Natural killer cell (primary cell): Measurements from ENCODE around the gene DMTF1. TPM values are rescaled to one million over a fixed set of nuclear protein-coding genes. Genes with fewer than 3 reads are reported as not detected.

Experiments
- ATAC-seq, 3 donors: fragments of 150-1000 bp in 2 of 3; fragments of 200-7000 bp in 1 of 3; cut with Tn5 transposase; 1 replicate in 1 of 3; 2 replicates in 2 of 3; pipeline ENCODE4 v1.10.0; 2021; ENCODE audit warnings: mild to moderate bottlenecking in 2 of 3, moderate library complexity in 2 of 3
- DNase-seq, 2 donors: peaks; one replicate each; pipeline versions ENCODE4 v3.0.0 to v3.0.0-alpha.2; 2013 to 2021; ENCODE audit warnings: mixed read lengths in 1 of 2
- H3K27ac ChIP-seq: one replicate; pipeline ENCODE4 v1.5.1; 2013; ENCODE audit warnings: mild to moderate bottlenecking, low read length
- H3K27me3 ChIP-seq: one replicate; pipeline ENCODE4 v1.6.1; 2013; ENCODE audit warnings: low read length; ENCODE audit not compliant: control insufficient read depth, insufficient read depth
- H3K36me3 ChIP-seq: one replicate; pipeline ENCODE4 v1.6.1; 2013; ENCODE audit warnings: low read length; ENCODE audit not compliant: control insufficient read depth, insufficient read depth
- H3K4me1 ChIP-seq: one replicate; pipeline ENCODE4 v1.6.1; 2013; ENCODE audit warnings: low read length; ENCODE audit not compliant: control insufficient read depth, insufficient read depth
- H3K4me3 ChIP-seq: one replicate; pipeline ENCODE4 v1.5.1; 2013; ENCODE audit warnings: low read length
- H3K9me3 ChIP-seq: one replicate; pipeline ENCODE4 v1.6.1; 2013; ENCODE audit warnings: low read length; ENCODE audit not compliant: control insufficient read depth, insufficient read depth
- H3K27ac Mint-ChIP-seq, 2 donors: one replicate each; pipeline ENCODE4 v1.8.0; 2022; ENCODE audit warnings: mild to moderate bottlenecking in 2 of 2, mixed read lengths in 2 of 2, moderate library complexity in 1 of 2
- H3K27me3 Mint-ChIP-seq, 2 donors: one replicate each; pipeline ENCODE4 v1.8.0; 2022; ENCODE audit warnings: low read depth in 2 of 2, mixed read lengths in 2 of 2
- H3K36me3 Mint-ChIP-seq: one replicate; pipeline ENCODE4 v1.8.0; 2022; ENCODE audit warnings: mixed read lengths
- H3K4me1 Mint-ChIP-seq, 2 donors: one replicate each; pipeline ENCODE4 v1.8.0; 2022; ENCODE audit warnings: mixed read lengths in 2 of 2
- H3K4me3 Mint-ChIP-seq: one replicate; pipeline ENCODE4 v1.8.0; 2022; ENCODE audit warnings: mild to moderate bottlenecking, moderate library complexity, mixed read lengths
- H3K9me3 Mint-ChIP-seq, 2 donors: one replicate each; pipeline ENCODE4 v1.8.0; 2022; ENCODE audit warnings: mixed read lengths in 2 of 2
- WGBS: methylation state at CpG from one replicate; pipeline ENCODE4 v1.1.7; 2013; ENCODE audit warnings: missing lambda C conversion rate; ENCODE audit not compliant: insufficient coverage; 5-methylcytosine and 5-hydroxymethylcytosine counted together
- intact Hi-C: fragments of 100-400 bp; cut with micrococcal nuclease; formaldehyde crosslinking; loops from one replicate; pipeline ENCODE4 v1.14.2; 2022
- total RNA-seq, 4 donors: library from RNA; stranded (reverse); fragments of 120-200 nt in 1 of 4; gene quantifications; one replicate each; pipeline versions ENCODE4 v1.2.3 to v1.2.4, GENCODE V29; 2013 to 2022
- TF ChIP-seq, protein P1 (sequence below): fragments of 200-600 bp; IDR thresholded peaks from one replicate; pipeline ENCODE4 v1.8.0; 2022; ENCODE audit warnings: antibody characterized with exemption

The DMTF1 gene, protein sequence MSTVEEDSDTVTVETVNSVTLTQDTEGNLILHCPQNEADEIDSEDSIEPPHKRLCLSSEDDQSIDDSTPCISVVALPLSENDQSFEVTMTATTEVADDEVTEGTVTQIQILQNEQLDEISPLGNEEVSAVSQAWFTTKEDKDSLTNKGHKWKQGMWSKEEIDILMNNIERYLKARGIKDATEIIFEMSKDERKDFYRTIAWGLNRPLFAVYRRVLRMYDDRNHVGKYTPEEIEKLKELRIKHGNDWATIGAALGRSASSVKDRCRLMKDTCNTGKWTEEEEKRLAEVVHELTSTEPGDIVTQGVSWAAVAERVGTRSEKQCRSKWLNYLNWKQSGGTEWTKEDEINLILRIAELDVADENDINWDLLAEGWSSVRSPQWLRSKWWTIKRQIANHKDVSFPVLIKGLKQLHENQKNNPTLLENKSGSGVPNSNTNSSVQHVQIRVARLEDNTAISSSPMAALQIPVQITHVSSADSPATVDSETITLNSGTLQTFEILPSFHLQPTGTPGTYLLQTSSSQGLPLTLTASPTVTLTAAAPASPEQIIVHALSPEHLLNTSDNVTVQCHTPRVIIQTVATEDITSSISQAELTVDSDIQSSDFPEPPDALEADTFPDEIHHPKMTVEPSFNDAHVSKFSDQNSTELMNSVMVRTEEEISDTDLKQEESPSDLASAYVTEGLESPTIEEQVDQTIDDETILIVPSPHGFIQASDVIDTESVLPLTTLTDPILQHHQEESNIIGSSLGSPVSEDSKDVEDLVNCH
- total RNA-seq: 100 to 1,000 TPM; 154 to 178 (median 160) TPM
- 251 TPM for total RNA-seq (2013)

DNA sequence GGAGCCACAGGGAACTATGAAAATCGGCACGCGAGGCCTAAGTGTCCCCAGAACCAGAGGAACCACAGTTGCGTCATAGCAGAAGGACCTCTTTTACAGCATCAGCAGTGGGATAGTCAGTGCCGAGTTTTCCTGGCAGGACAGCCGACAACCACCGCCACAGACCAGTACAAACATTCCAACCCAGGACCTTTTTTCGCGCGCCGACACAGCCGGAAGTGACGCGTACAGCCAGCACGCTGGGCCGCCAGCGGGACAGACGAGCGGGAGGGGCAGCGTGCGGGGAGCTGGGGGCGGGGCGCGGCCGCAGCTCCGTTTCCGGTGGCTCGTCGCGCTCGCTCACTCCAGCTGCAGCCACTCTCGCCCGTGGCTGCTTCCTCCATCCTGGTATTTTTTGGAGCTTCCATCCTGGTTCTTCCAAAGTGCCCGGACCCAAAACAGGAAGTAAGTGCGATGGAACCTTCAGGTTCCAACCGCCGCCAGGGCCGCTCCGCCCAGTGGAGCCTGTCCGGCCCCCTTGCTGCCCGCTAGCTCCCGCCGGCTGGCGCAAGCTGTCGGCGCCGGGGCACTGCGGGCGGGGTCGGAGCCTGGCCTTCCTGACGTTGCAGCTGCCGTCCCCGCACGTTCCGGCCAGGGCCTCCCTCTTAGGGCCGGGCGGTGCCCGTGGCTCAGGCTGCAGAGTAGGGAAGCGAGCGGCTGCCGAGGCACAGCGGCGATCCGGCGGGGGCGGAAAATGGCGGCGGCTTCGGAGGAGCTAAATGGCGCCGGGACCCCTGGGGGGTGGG, at the start of gene DMTF1:
TSS of gene DMTF1 (plus strand) at position 342 of the 785 bp plus-strand sequence. CDS start 12,489 bp downstream, outside the sequence.
- no peaks in the 10 kb centered on the region for H3K36me3 Mint-ChIP-seq
- ATAC-seq: peak; percentile 86 to 93 (median 87)
- Histone ChIP-seq H3K27me3 (no peaks in the 10 kb centered on the region), H3K9me3 (no peaks in the 10 kb centered on the region), H3K27ac (peak within 1 kb of the TSS; percentile 93), H3K4me1 (peaks cover 2% of the 10 kb centered on the region), H3K36me3 (peaks cover 5% of the 10 kb centered on the region), H3K4me3 (peak within 1 kb of the TSS; percentile 70)
- peak; percentile 83 to 94 for DNase-seq
- intact Hi-C loops: loop anchor here (1.0 to 10.0 kb wide), 3 partner anchors 68 to 725 kb away; partner anchors contain the start of genes CROT, DBF4 and SLC25A40
- peaks cover 47% of the 10 kb centered on the region in 2 donors for H3K4me1 Mint-ChIP-seq
- H3K4me3 Mint-ChIP-seq: peak within 1 kb of the TSS; percentile 95
- H3K27ac Mint-ChIP-seq: peak within 1 kb of the TSS; percentile 94 to 99
- no peaks in the 10 kb centered on the region for H3K27me3 Mint-ChIP-seq
- TF ChIP-seq, protein P1, sequence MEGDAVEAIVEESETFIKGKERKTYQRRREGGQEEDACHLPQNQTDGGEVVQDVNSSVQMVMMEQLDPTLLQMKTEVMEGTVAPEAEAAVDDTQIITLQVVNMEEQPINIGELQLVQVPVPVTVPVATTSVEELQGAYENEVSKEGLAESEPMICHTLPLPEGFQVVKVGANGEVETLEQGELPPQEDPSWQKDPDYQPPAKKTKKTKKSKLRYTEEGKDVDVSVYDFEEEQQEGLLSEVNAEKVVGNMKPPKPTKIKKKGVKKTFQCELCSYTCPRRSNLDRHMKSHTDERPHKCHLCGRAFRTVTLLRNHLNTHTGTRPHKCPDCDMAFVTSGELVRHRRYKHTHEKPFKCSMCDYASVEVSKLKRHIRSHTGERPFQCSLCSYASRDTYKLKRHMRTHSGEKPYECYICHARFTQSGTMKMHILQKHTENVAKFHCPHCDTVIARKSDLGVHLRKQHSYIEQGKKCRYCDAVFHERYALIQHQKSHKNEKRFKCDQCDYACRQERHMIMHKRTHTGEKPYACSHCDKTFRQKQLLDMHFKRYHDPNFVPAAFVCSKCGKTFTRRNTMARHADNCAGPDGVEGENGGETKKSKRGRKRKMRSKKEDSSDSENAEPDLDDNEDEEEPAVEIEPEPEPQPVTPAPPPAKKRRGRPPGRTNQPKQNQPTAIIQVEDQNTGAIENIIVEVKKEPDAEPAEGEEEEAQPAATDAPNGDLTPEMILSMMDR: no peak
- no peaks in the 10 kb centered on the region for H3K9me3 Mint-ChIP-seq
- WGBS: under 1% methylated on average over 71 of the region's 71 CpGs

DNA sequence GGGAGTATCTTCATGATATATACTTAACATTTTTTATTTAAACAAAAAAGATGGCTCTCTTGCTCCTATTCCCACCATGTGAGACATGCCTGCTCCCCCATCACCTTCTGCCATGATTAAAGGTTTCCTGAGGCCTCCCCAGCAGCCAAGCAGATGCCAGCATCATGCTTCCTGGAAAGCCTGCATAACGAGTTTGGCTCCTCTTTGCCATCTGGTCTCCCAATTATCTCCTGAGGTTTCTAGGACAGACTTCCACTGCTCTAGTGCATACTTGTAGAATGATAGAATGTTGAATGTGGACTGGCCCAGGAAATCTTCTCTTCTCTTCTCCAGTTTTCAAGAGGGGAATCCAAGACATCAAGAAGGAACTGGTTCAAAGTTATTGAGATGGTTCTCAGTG, 46.9 kb upstream of the DMTF1 start:
- Mint-ChIP-seq H3K36me3 (no peaks in the 10 kb centered on the region), H3K9me3 (no peaks in the 10 kb centered on the region), H3K27me3 (peaks cover 20 to 58% of the 10 kb centered on the region in 2 donors), H3K4me1 (no peaks in the 10 kb centered on the region), H3K27ac (no peak overlapping the region), H3K4me3 (no peak overlapping the region)
- Histone ChIP-seq H3K9me3 (no peaks in the 10 kb centered on the region), H3K4me1 (no peaks in the 10 kb centered on the region), H3K27ac (no peak overlapping the region), H3K4me3 (no peak overlapping the region), H3K36me3 (no peaks in the 10 kb centered on the region), H3K27me3 (peaks cover 5% of the 10 kb centered on the region)
- no peak for ATAC-seq
- DNase-seq: no peak
- intact Hi-C loops: no loop called here
- TF ChIP-seq, protein P1: no peak
- whole genome bisulfite sequencing: 79% methylated on average over 1 of the region's 1 CpG

DNA sequence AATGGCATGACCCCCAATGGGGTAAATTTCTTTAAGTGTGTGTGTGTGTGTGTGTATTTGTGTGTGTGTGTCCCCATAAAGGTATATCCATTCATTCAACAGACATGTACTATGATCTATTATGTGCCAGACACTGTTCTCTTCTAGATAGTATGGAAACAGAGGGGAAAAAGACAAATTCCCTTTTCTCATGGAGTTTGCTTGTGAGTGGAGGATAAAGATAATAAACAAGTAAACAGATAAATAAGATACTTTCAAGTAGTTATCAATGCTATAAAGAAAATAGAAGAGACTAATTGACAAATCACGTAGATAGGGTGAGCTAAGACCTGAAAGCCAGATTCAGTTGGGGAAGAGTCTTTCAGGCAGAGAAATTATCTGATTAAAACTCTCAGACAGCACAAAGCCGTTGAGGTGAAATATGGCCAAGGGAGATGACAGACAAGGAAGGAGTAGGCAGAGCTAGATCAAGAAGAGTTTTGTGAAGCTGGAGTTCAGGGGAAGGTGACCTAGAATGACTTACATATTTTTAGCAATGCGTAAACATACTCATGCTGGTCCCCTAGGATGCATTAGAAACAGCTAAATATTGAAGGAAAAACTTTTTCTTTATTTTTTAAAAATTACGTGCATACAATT, 45.2 kb upstream of the DMTF1 start:
- H3K36me3 Mint-ChIP-seq: no peaks in the 10 kb centered on the region
- 56% methylated on average over 2 of the region's 4 CpGs for WGBS
- no peak overlapping the region for H3K27ac Mint-ChIP-seq
- no peak overlapping the region for H3K27ac ChIP-seq
- DNase-seq (no peak), ATAC-seq (no peak)
- no peaks in the 10 kb centered on the region for H3K4me1 ChIP-seq
- H3K27me3 Mint-ChIP-seq: peaks cover 13 to 47% of the 10 kb centered on the region in 2 donors
- H3K4me3 Mint-ChIP-seq: no peak overlapping the region
- intact Hi-C loops: no loop called here
- H3K9me3 Mint-ChIP-seq: no peaks in the 10 kb centered on the region
- H3K27me3 ChIP-seq: peaks cover 5% of the 10 kb centered on the region
- no peaks in the 10 kb centered on the region for H3K36me3 ChIP-seq
- no peaks in the 10 kb centered on the region for H3K9me3 ChIP-seq
- no peaks in the 10 kb centered on the region for H3K4me1 Mint-ChIP-seq
- TF ChIP-seq, protein P1: no peak
- no peak overlapping the region for H3K4me3 ChIP-seq
